HG03025 (cell line): Measurements from ENCODE around the gene KLHL17.

Source experiments
- ATAC-seq: cut with Tn5 transposase; IDR thresholded peaks from one replicate; pipeline ENCODE4 v1.9.1; 2021; ENCODE audit warnings: mild to moderate bottlenecking, moderate library complexity; ENCODE audit not compliant: unreplicated experiment, low FRiP score

Gene KLHL17

GRCh38 chr1:1013105-1013921 lies 52.9 kb downstream of the KLHL17 start, which contains the start of gene ISG15:
Gene ISG15 (plus strand): TSS chr1:1013497. CDS start chr1:1013574, 77 bp downstream.
- peak; percentile 85 for ATAC-seq

GRCh38 chr1:1013922-1014648 lies 53.7 kb downstream of the KLHL17 start:
- no peak for ATAC-seq

- no peak for ATAC-seq
Measured at GRCh38 chr1:1014799-1015681, 54.7 kb downstream of the KLHL17 start.
